Suprapubic skin (tissue), 4 donors: ENCODE measurements around the gene GJB5. TPM values are rescaled to one million over a fixed set of nuclear protein-coding genes. Genes with fewer than 3 reads are reported as not detected.
A peak's percentile ranks its signal among the peaks of the same experiment; 100 is the strongest.

ENCODE experiments used
- DNase-seq, 2 donors: peaks; one replicate each; pipeline ENCODE4 v3.0.0-alpha.2; 2019; ENCODE audit warnings: low spot score in 2 of 2
- H3K27ac ChIP-seq: fragments of 200-600 bp; sonication (generic); one replicate; pipeline ENCODE4 v1.5.1; 2019
- H3K27me3 ChIP-seq: fragments of 200-600 bp; sonication (generic); one replicate; pipeline ENCODE4 v1.5.1; 2019
- H3K36me3 ChIP-seq: fragments of 200-600 bp; sonication (generic); one replicate; pipeline ENCODE4 v1.5.1; 2019
- H3K4me1 ChIP-seq: fragments of 200-600 bp; sonication (generic); one replicate; pipeline ENCODE4 v1.5.1; 2019
- H3K4me3 ChIP-seq: fragments of 200-600 bp; sonication (generic); one replicate; pipeline ENCODE4 v1.5.1; 2019; ENCODE audit warnings: mild to moderate bottlenecking
- H3K9me3 ChIP-seq: fragments of 200-600 bp; sonication (generic); one replicate; pipeline ENCODE4 v1.5.1; 2019
- CTCF ChIP-seq, 2 donors: fragments of 200-600 bp in 1 of 2; fragments of 450-650 bp in 1 of 2; sonication (generic) in 1 of 2; IDR thresholded peaks; one replicate each; pipeline ENCODE4 v1.5.1; 2016 to 2019; ENCODE audit warnings: antibody characterized with exemption in 2 of 2, mild to moderate bottlenecking in 1 of 2, moderate library complexity in 1 of 2
- EP300 ChIP-seq: sonication (generic); formaldehyde crosslinking; IDR thresholded peaks from one replicate; pipeline ENCODE4 v1.6.1; 2017; ENCODE audit warnings: antibody characterized with exemption
- POLR2A ChIP-seq, 2 donors: fragments of 450-650 bp; IDR thresholded peaks; one replicate each; pipeline ENCODE4 v1.6.1; 2017; ENCODE audit warnings: antibody characterized with exemption in 2 of 2, mild to moderate bottlenecking in 2 of 2, moderate library complexity in 2 of 2
- POLR2AphosphoS5 ChIP-seq, 3 donors: sonication (generic); formaldehyde crosslinking; IDR thresholded peaks; one replicate each; pipeline ENCODE4 v1.6.1; 2017; ENCODE audit warnings: antibody characterized with exemption in 3 of 3
- WGBS: methylation state at CpG from one replicate; pipeline ENCODE4 v1.1.5; 2018; 5-methylcytosine and 5-hydroxymethylcytosine counted together
- total RNA-seq, 4 donors: library from RNA; depleted of rRNA; stranded (reverse); fragments of >200 nt; gene quantifications; one replicate each; pipeline ENCODE4 v1.1.0, GENCODE V29; 2016

GJB5 gene
- total RNA-seq, 4 donors from 2014 or later = 45.8 to 164 (median 123) TPM

GRCh38 chr1:34779962-34780361 lies 25.1 kb downstream of the GJB5 start:
- H3K36me3 ChIP-seq = no peaks in the 10 kb centered on the region
- no peaks in the 10 kb centered on the region for H3K9me3 ChIP-seq
- H3K27me3 ChIP-seq = peaks cover 22% of the 10 kb centered on the region
- peaks cover 51% of the 10 kb centered on the region for H3K4me1 ChIP-seq
- no peak overlapping the region for H3K4me3 ChIP-seq
- TF ChIP-seq CTCF (IDR thresholded peaks at IDR 0.05) (no peak), EP300 (no peak), POLR2AphosphoS5 (IDR thresholded peaks at IDR 0.05) (no peak), POLR2A (IDR thresholded peaks at IDR 0.05) (no peak)
- peak overlapping the region; percentile 97 for H3K27ac ChIP-seq
- DNase-seq = peak; percentile 45 to 55
- 82% methylated on average over 4 of the region's 5 CpGs for WGBS

GRCh38 chr1:34780528-34780927 lies 25.7 kb downstream of the GJB5 start:
- Histone ChIP-seq H3K4me1 (peaks cover 55% of the 10 kb centered on the region), H3K27me3 (peaks cover 22% of the 10 kb centered on the region), H3K36me3 (peaks cover 5% of the 10 kb centered on the region), H3K27ac (peak overlapping the region; percentile 97), H3K4me3 (peak overlapping the region; percentile 58), H3K9me3 (no peaks in the 10 kb centered on the region)
- no peak for TF ChIP-seq EP300
- TF ChIP-seq CTCF (IDR thresholded peaks at IDR 0.05) = no peak
- TF ChIP-seq POLR2AphosphoS5 (IDR thresholded peaks at IDR 0.05) = no peak
- no peak for TF ChIP-seq POLR2A (IDR thresholded peaks at IDR 0.05)
- DNase-seq = peak; percentile 55 to 60
- 54% methylated on average over 2 of the region's 2 CpGs for WGBS

DNA sequence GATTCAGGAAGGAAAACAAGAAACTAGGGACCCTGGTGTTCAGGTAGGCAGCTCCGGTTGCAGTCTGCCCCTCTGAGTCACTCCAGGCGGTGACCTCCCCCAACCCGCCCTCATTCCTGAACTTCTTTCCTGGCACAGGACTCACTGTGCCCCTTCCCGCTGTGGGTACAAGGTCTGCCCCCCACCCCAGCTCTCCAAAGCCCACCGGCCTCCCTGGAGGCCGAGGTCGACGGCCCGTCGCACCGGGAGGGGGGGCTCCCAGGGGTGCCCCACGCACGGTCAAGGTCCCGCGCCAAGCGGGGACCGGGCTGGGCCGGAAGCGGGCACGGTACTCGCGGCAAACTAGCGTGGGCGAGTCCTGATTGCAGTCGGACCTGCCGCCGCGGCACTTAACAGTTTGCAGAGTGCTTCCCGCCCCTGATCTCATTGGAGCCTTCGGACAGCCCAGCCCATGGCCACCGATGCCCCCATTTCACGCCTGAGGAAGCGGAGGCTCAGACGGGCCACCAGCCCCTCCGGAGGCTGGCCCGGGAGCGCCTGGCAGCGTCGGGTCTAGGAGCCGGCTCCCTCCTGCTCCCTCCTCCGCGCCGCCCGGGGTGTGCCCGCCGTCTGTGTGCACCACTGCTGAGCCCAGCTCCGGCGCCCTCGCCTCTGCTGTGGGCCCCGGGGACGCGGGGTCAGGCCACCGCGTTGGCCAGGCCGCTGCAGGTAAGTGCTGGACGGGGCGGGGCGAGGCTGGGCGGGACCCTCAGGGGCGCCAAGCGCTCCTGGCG lies 26.4 kb downstream of the GJB5 start, which contains the start of gene GJB3:
GJB3 (plus strand) TSS at position 144 of the 773 bp plus-strand sequence. CDS start 3,549 bp downstream, outside the sequence.
- DNase-seq = peak; percentile 58 to 72
- 0% methylated on average over 7 of the region's 62 CpGs for WGBS
- peak within 1 kb of the TSS; percentile 97 for H3K27ac ChIP-seq

GRCh38 chr1:34781844-34782391 lies 27.1 kb downstream of the GJB5 start:
- H3K9me3 ChIP-seq = no peaks in the 10 kb centered on the region
- peaks cover 7% of the 10 kb centered on the region for H3K36me3 ChIP-seq
- WGBS = 2% methylated on average over 5 of the region's 18 CpGs
- TF ChIP-seq EP300 (no peak), POLR2A (IDR thresholded peaks at IDR 0.05) (no peak), POLR2AphosphoS5 (IDR thresholded peaks at IDR 0.05) (no peak), CTCF (IDR thresholded peaks at IDR 0.05) (no peak)
- H3K4me3 ChIP-seq = peak overlapping the region; percentile 58
- peaks cover 22% of the 10 kb centered on the region for H3K27me3 ChIP-seq
- peak overlapping the region; percentile 97 for H3K27ac ChIP-seq
- peak; percentile 59 to 72 for DNase-seq
- peaks cover 68% of the 10 kb centered on the region for H3K4me1 ChIP-seq

More for the DNA sequence above, 26.4 kb downstream of the GJB5 start, which contains the start of gene GJB3:
- peaks cover 63% of the 10 kb centered on the region for H3K4me1 ChIP-seq
- H3K27me3 ChIP-seq = peaks cover 22% of the 10 kb centered on the region
- H3K4me3 ChIP-seq = peak within 1 kb of the TSS; percentile 58
- H3K9me3 ChIP-seq = no peaks in the 10 kb centered on the region
- peaks cover 7% of the 10 kb centered on the region for H3K36me3 ChIP-seq
- TF ChIP-seq POLR2AphosphoS5 (IDR thresholded peaks at IDR 0.05) = no peak
- TF ChIP-seq CTCF (IDR thresholded peaks at IDR 0.05) = no peak
- TF ChIP-seq POLR2A (IDR thresholded peaks at IDR 0.05) = no peak
- TF ChIP-seq EP300 = no peak

DNA sequence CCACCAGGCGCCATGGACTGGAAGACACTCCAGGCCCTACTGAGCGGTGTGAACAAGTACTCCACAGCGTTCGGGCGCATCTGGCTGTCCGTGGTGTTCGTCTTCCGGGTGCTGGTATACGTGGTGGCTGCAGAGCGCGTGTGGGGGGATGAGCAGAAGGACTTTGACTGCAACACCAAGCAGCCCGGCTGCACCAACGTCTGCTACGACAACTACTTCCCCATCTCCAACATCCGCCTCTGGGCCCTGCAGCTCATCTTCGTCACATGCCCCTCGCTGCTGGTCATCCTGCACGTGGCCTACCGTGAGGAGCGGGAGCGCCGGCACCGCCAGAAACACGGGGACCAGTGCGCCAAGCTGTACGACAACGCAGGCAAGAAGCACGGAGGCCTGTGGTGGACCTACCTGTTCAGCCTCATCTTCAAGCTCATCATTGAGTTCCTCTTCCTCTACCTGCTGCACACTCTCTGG lies 29.9 kb downstream of the GJB5 start:
- DNase-seq = peak in 1 of 2 donors; percentile 56
- Histone ChIP-seq H3K4me1 (peaks cover 56% of the 10 kb centered on the region), H3K27ac (no peak overlapping the region), H3K27me3 (peaks cover 16% of the 10 kb centered on the region), H3K36me3 (peaks cover 11% of the 10 kb centered on the region), H3K9me3 (no peaks in the 10 kb centered on the region), H3K4me3 (no peak overlapping the region)
- no peak for TF ChIP-seq POLR2AphosphoS5 (IDR thresholded peaks at IDR 0.05)
- no peak for TF ChIP-seq POLR2A (IDR thresholded peaks at IDR 0.05)
- TF ChIP-seq EP300 = no peak
- TF ChIP-seq CTCF (IDR thresholded peaks at IDR 0.05) = no peak
- WGBS = 86% methylated on average over 28 of the region's 28 CpGs
